A549 (cell line): ENCODE results near the gene CXCR4. TPM values are rescaled to one million over a fixed set of nuclear protein-coding genes. Genes with fewer than 3 reads are reported as not detected.

Source experiments
- ATAC-seq, 2 experiments: fragments of 200-7000 bp in 1 of 2; fragments of >200 bp in 1 of 2; cut with Nextera tagmentation in 1 of 2; cut with Tn5 transposase in 1 of 2; 3 replicates each; pipeline versions ENCODE4 v1.8.0 to v1.9.1; 2018 to 2020; ENCODE audit warnings: mild to moderate bottlenecking in 1 of 2, moderate library complexity in 1 of 2
- CTCF ChIA-PET: fragments of 300-600 bp; sonication (Branson Sonifier 250); formaldehyde crosslinking; extraction: SDS; loops from one replicate; lab custom pipeline; 2021; ENCODE audit warnings: antibody characterized with exemption, inconsistent platforms; lab: Yijun Ruan, JAX
- POLR2A ChIA-PET: fragments of 350-600 bp; formaldehyde crosslinking; extraction: SDS; loops from one replicate; lab custom pipeline; 2021; ENCODE audit warnings: antibody characterized with exemption, inconsistent platforms; lab: Yijun Ruan, JAX
- DNase-seq, 2 experiments: peaks; one replicate each; pipeline versions ENCODE4 v3.0.0 to v3.0.0-alpha.2; 2011 to 2016; ENCODE audit warnings: low read depth in 1 of 2, low spot score in 1 of 2
- FAIRE-seq: peaks from 2 replicates; lab custom pipeline; 2011; peaks lifted over from hg19 to GRCh38; lab: Jason Lieb, UNC
- H3K27ac ChIP-seq, 2 experiments: fragments of >200 bp; sonication (Bioruptor Twin); formaldehyde crosslinking; 3 replicates each; pipeline ENCODE4 v1.5.1; 2016 to 2017
- H3K4me1 ChIP-seq: fragments of >200 bp; sonication (Bioruptor Twin); formaldehyde crosslinking; 3 replicates; pipeline ENCODE4 v1.6.1; 2016
- H3K4me2 ChIP-seq: fragments of >200 bp; sonication (Bioruptor Twin); formaldehyde crosslinking; 3 replicates; pipeline ENCODE4 v1.6.1; 2016
- H3K4me3 ChIP-seq: fragments of >200 bp; sonication (Bioruptor Twin); formaldehyde crosslinking; 3 replicates; pipeline ENCODE4 v1.5.1; 2016
- H3K9me3 ChIP-seq: fragments of >200 bp; sonication (Bioruptor Twin); formaldehyde crosslinking; 3 replicates; pipeline ENCODE4 v1.6.1; 2016
- FOSL2 ChIP-seq, 2 experiments: fragments of 450-650 bp in 1 of 2; fragments of >200 bp in 1 of 2; sonication (Bioruptor Twin) in 1 of 2; formaldehyde crosslinking; IDR thresholded peaks; 2 replicates each; pipeline versions ENCODE4 v1.5.0 to v1.6.1; 2016 to 2020; ENCODE audit warnings: mild to moderate bottlenecking in 1 of 2, moderate library complexity in 1 of 2
- JUN ChIP-seq, 2 experiments: fragments of >200 bp; sonication (Bioruptor Twin); formaldehyde crosslinking; IDR thresholded peaks; 2 replicates in 1 of 2; 3 replicates in 1 of 2; pipeline ENCODE4 v1.6.1; 2016 to 2017
- NFE2L2 ChIP-seq: fragments of 150-350 bp; conservative IDR thresholded peaks from 2 replicates; pipeline ENCODE4 v1.6.1; 2014; ENCODE audit warnings: low read length
- WGBS: methylation state at CpG from one replicate; pipeline ENCODE4 v1.1.6; 2017; ENCODE audit errors: missing lambda C conversion rate; 5-methylcytosine and 5-hydroxymethylcytosine counted together
- polyA plus RNA-seq, 4 experiments: library from polyadenylated mRNA; depleted of rRNA in 3 of 4; stranded (reverse); fragments of >200 nt; fragmentation: RNase III in 1 of 4; extraction: RNeasy Plus Mini Kit Qiagen cat#74134 plus additional on column Dnase treatment in 1 of 4; gene quantifications; 2 replicates in 3 of 4; 3 replicates in 1 of 4; pipeline ENCODE4 v1.2.3, GENCODE V29; 2011 to 2017
- TF ChIP-seq, protein P1 (sequence below): fragments of >200 bp; sonication (Bioruptor Twin); formaldehyde crosslinking; IDR thresholded peaks from 3 replicates; pipeline ENCODE4 v1.6.1; 2016

The CXCR4 gene
- polyA plus RNA-seq, 2 of the 4 experiments (the other 2 are of a cell fraction) = 0.09 to 0.16 TPM

DNA sequence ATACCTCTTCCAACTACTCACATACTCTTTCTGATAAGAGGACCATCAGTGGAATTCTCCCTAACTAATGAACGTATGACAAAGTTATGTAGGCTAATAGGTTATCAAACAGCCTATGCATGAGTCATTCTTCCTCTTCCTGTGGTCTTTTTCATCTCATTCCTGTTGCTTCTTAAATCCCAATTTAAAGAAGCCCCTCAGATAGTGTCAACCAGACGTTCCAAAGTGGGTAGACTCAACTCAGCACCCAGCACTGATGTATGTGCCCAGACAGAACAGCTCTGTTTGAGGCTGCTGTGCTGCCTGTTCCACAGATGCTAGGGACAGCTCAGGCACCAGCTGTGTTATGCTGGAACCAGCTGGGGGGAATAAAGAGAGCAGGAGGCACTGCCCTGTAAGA, 52.6 kb downstream of the CXCR4 start:
- ATAC-seq = peak in 1 of 2 experiments; percentile 24; a peak in 1 of 6 replicates

More for the DNA sequence above, 52.6 kb downstream of the CXCR4 start:
- 9% methylated on average over 2 of the region's 2 CpGs for WGBS
- Histone ChIP-seq H3K4me2 (peak overlapping the region; percentile 32; the same call in 2 of the 3 replicates), H3K9me3 (no peaks in the 10 kb centered on the region), H3K4me1 (peaks cover 9% of the 10 kb centered on the region; the same call in 1 of the 3 replicates), H3K4me3 (no peak overlapping the region), H3K27ac (no peak overlapping the region; a peak in 1 of 6 replicates)
- FAIRE-seq (no peak), DNase-seq (no peak)
- ChIA-PET POLR2A (no interaction called here), CTCF (no interaction called here)
- TF ChIP-seq, protein P1, sequence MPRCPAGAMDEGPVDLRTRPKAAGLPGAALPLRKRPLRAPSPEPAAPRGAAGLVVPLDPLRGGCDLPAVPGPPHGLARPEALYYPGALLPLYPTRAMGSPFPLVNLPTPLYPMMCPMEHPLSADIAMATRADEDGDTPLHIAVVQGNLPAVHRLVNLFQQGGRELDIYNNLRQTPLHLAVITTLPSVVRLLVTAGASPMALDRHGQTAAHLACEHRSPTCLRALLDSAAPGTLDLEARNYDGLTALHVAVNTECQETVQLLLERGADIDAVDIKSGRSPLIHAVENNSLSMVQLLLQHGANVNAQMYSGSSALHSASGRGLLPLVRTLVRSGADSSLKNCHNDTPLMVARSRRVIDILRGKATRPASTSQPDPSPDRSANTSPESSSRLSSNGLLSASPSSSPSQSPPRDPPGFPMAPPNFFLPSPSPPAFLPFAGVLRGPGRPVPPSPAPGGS = no peak
- no peak for TF ChIP-seq FOSL2 (IDR thresholded peaks at IDR 0.05)
- TF ChIP-seq FOSL2 (CRISPR knock-in tag; IDR thresholded peaks at IDR 0.05) = 0 out of 2 replicates have a peak, but pooled peaks have one; percentile 34
- TF ChIP-seq JUN (IDR thresholded peaks at IDR 0.05) = no peak
- no peak for TF ChIP-seq NFE2L2

Other genes starting within 250 kb of the CXCR4 start
- 53.9 and 59.6 TPM in 2 replicates for gene MCM6, start 241.7 kb downstream of the CXCR4 start, polyA plus RNA-seq (2011; rRNA removed)
- gene MCM6, start 241.7 kb downstream of the CXCR4 start, polyA plus RNA-seq (2017; fragmentation: RNase III; extraction: RNeasy Plus Mini Kit Qiagen cat#74134 plus additional on column Dnase treatment) = 61.4 to 65.8 TPM (median 63.9 TPM) in 3 replicates
- 91.4 and 130 TPM in 2 replicates for gene DARS1, start 132.5 kb downstream of the CXCR4 start, polyA plus RNA-seq (2011; rRNA removed)
- 83.8 to 97.9 TPM (median 91.7 TPM) in 3 replicates for gene DARS1, start 132.5 kb downstream of the CXCR4 start, polyA plus RNA-seq (2017; fragmentation: RNase III; extraction: RNeasy Plus Mini Kit Qiagen cat#74134 plus additional on column Dnase treatment)